Activated CD4-positive, alpha-beta T cell treated with anti-CD3 and anti-CD28 coated beads, Interleukin-2, amount 50 U/mL, for 4 hours (primary cell): Measurements from ENCODE around the gene GAB3.
A peak's percentile ranks its signal among the peaks of the same experiment; 100 is the strongest.

ENCODE experiments used
- DNase-seq, 2 experiments: peaks; one replicate each; pipeline ENCODE4 v3.0.0-alpha.2; 2020

GAB3 gene

DNA sequence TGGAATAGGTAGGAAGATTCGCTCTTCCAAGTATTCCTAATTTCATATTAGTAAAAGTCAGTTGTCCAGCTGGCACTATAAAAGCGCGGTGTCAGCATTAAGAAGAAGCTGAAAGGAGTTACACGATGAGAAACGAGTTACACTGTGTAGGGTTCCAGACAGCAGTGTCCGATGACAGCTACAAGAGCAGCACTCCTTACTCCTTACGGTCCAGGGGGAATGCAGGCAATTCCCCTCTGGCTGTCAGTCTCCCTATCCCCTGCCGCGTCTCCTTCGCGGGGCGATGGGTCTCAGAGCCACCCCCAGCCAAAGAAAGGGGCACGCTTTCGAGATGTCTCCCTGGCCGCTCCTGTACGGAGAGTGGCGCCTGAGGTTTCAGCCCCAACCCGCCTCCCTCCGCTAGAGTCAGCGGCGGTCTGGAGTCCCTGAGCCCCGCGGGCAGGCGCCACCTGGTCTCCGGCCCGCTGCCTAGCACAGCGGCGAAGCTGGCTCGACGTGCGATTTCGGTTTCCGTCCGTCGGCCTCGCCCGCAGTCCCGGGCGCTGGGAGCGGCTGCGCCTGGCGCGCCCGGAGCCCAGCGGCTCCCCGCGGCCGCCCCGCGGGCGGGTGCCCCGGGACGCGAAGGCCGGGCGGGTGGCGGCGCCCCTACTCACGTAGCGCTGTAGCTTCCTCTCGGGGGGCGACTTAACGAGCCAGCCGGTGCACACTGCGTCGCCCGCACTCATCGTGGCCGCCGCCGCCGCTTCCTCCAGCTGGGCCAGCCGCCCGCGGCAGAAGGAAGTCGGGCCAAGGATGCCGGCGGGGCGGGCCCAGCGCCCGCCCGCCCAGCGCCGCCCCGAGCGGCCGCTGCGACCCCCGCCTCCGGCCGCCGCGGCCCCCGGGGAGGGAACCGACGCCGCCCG is at the start of gene GAB3:
TSS of gene GAB3 (minus strand) at position 777 of the 902 bp plus-strand sequence. CDS start at position 725, 52 bp downstream.
- DNase-seq, result peak in 1 of 2 experiments; percentile 17

DNA sequence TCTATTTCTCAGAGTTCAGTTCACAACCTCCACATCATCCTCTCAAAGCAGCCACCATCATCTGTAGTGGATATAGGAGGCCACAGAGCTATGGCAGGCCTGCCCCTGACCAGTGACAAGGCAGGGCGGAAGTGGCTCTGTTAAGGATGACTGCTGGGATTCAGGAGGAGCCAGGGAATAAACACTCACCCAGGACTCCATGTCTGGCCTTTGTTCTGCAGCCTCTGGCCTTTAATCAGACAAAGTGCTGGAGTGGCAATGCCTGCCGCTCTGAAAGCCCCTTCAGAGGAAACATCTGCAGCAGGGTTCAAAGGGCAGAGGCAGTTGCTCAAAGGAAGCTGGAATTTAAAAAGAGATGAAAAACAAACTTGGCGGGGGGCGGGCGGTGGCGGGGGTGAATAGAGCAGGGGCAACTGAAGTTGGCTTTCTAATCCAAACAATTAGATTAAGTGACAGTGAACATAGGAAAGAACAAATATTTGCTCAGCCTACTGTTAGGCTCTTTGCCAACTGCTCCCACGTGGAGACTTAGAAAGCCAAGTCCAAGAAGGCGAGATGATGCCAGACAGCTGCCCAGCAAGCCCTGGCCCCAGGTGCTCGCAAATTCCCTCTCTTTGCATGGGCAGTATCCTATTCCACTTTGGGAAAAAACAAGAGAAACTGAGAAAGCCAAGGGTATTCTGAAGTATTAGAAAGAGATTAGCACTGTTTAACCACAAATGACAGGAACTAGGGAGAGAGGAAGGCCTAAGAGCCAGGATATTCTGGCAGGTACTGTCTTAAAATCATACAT is 48.9 kb upstream of the GAB3 start:
- DNase-seq, result no peak

- no peak for DNase-seq
These were observed 46.1 kb upstream of the GAB3 start for GRCh38 chrX:154797006-154797405.

DNA sequence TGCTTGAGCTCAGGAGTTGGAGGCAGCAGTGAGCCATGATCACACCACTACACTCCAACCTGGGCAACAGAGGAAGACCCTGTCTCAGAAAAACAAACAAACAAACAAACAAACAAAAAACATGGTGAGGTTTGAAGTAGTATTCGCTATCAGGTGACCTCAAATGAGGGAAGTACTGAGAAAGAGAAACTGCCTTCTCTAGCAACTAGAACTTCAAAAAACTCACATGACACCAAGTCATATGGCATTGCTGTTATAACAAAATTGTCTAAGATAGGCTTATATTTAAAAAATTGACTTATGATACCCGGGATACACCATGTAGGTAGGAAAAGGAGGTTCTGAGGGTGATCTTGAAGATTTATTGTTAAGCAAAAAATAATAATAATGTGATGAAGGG is 44.1 kb upstream of the GAB3 start:
- DNase-seq, result no peak

DNA sequence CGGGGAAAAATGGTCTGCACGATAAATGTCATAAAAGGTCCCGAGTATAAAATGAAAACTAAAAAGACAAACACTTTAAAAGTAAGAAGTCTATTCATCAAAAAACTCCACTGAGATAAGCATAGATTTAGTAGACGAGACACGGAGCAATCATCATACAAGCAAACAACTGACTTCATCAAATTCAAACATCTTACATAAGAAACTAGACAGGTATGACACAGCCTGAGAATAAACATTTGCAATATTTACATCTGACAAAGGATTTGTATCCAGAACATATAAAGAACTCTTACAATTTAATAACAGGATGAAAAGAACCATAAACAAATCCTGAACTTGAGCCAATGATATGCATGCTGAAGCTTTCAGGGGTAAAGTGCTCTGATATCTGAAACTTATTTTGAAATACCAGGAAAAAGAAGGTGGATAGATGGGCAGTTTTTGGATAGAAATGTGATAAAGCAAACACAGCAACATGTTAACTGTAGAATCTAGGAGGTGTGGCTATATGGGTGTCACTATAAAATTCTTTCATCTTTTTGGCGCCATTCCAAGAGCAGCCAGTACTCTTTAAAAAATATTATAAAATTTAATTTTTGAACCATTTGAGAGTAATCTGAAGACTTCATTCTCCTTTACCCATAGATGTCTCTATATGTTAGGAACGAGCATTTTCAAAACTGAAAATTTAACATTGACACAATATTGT is 42.4 kb upstream of the GAB3 start:
- DNase-seq, result no peak

DNA sequence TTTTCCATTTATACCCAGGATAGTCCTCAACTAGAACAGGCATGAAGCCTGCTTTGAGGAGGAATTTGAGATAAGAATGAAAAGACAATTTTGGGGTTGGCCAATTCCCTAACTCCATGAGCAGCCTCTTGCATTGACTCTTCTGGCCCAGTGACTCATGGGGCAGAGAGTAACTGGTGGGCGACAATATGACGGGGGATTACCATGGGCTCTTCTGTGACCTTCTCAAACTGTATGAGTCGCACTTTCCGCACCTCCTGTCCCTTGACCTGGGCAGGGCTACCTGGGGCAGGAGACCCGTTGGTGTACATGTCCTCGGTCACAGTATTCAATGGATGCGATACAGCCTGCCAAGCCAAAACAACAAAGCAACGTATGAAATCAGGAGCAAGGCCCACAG is 41.1 kb upstream of the GAB3 start:
- DNase-seq, result no peak

GRCh38 chrX:154791467-154791866 is 40.6 kb upstream of the GAB3 start:
- DNase-seq, result no peak

DNA sequence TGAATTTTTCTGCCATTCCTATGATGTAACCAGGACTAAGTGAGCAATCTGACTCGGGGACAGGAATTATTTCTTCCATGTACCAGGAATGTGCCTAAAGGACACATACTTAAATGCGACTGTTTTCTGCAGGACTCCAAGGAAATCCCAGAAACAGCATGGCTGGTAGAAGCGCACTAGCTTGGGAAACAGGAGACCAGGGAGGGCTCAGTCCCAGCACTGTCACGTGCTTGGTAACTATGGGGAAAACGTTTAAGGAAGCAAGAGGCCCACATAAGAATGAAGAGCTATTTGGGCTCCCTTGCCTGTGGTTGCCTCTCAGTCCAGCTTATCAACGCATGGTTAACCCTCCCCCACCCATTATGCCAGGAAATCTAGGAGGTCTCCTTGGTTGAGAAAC is 34.8 kb upstream of the GAB3 start:
- no peak for DNase-seq

- DNase-seq, result no peak
These were observed 33.5 kb upstream of the GAB3 start for GRCh38 chrX:154784149-154784995.

GRCh38 chrX:154780968-154781367 is 30.1 kb upstream of the GAB3 start:
- DNase-seq, result no peak

DNA sequence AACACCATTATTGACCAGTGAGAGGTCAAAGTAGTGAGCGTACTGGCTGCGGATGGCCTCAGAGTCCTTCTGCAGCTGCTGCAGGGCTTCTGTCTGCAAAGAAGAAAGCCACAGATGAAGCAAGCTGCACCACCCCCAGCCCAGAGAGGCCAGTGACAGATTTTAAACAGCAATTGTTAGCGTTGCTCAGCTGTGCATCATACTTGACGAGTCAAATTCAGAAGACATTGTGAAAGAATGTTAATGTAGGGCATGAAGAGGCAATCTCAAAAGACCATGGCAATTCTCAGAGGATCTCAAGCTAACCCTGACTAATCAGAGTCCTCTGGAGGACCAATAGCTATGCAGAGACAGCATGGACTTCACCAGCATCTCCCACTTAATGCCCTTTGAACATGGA is 28.4 kb upstream of the GAB3 start:
- DNase-seq, result no peak

- DNase-seq, result no peak
These were observed 25.9 kb upstream of the GAB3 start for GRCh38 chrX:154776753-154777152.

- DNase-seq, result peak; percentile 29 to 33
These were observed 24.8 kb upstream of the GAB3 start for GRCh38 chrX:154775419-154776349.

DNA sequence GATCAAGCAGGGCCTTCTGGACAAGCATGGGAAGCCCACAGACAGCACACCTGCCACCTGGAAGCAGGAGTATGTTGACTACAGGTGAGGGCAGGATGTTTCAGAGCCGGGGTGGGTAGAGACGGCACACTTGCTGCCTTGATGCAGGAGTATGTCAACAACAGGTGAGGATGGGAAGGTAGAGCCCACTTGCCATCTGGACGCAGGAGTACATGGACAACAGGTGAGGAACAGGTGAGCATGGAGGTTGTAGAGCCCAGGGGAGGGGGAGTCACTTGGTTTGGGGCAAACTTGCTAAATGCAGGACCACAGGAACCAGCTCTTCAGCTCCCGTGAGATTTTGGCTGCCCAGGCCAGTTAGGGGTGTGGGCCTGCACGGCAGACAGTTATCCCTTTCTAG is 23.7 kb upstream of the GAB3 start:
- no peak for DNase-seq

GRCh38 chrX:154762537-154763296 is 11.8 kb upstream of the GAB3 start, which contains the start of gene DKC1:
DKC1 (plus strand) TSS chrX:154762864; CDS start chrX:154762966, 102 bp downstream.
- peak; percentile 90 to 93 for DNase-seq

- DNase-seq, result no peak
These were observed 11.2 kb upstream of the GAB3 start for GRCh38 chrX:154761977-154762536.

DNA sequence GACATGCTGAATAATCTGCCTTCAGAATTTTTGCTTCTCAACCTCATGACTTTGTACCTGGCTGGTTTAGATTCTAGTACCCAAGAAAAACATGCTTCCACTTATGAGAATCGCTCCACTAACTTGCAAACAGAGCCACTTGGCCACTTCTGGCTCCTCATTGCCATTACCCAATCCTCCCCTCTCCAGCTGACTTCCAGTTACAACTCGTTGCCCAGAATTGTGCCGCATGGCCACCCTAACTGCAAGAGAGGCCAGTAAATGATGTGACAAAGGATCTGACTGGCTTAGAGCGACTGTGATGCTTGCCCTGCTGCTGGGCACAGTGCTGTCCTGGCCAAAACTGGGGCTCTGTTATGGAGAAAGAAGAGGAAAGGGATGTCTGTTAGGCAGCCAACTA is 7.8 kb upstream of the GAB3 start:
- no peak for DNase-seq

DNA sequence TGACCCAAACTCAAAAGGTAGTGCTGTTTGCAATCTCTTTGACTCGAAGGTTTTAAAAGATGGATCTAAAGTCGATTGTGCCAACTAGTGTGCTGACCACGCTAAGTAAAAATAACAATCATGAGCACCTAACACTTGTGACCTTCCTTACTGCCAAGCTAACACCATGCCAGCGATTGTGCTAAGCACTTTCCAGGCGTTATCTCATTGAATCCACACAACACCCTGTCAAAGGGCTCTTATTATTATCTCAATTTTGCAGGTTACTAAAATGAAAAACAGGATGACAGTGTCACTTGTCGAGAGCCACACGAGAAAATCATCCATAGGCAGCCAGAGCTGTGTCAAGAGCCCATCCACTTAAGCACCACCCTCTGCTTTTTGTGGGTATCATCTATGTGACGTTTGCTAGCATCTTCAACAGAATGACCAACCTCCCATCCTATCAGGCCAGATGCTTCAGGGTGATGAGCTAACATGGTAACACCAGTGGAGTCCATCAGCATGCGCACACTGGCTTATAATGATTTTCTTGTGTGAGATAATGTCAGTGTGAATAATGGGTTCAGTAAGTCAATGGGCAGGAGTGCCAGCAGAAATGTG is 893 bp upstream of the GAB3 start:
- no peak for DNase-seq

- DNase-seq, result peak in 1 of 2 experiments; percentile 6
These were observed 359 bp upstream of the GAB3 start for GRCh38 chrX:154751203-154751668.
